ENCODE measurements around the gene TRAPPC8. TPM values are rescaled to one million over a fixed set of nuclear protein-coding genes. Genes with fewer than 3 reads are reported as not detected.

Gene TRAPPC8
- total RNA-seq, 1 donor from 2014 or later, result 36.7 TPM

DNA sequence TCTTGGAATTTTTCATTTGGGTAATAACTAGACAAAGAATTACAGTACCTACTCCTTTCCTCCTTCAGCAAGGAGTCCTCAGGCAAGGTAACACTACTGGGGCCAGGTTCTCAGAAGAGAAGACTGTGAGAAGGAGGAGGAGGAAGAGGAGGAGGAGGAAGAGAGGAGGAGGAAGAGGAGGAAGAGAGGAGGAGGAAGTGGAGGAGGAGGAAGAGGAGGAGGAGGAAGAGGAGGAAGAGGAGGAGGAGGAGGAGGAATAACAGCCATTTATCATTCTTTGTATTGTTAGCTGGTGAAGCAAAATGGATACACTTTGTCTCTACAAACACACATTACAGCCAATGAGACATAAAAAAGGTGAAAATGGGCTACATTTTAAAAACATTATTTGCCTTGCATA is 149.4 kb downstream of the TRAPPC8 start:
- Mint-ChIP-seq H3K36me3 (ENCODE audit: low read depth) (no peaks in the 10 kb centered on the region), H3K27ac (no peak overlapping the region), H3K4me1 (ENCODE audit: low read depth) (no peaks in the 10 kb centered on the region), H3K27me3 (ENCODE audit: insufficient read depth) (peaks cover 7% of the 10 kb centered on the region), H3K9me3 (no peaks in the 10 kb centered on the region), H3K4me3 (no peak overlapping the region)
- intact Hi-C loops (cut with micrococcal nuclease), result no loop called here
- DNase-seq (ENCODE audit: low spot score), result no peak

DNA sequence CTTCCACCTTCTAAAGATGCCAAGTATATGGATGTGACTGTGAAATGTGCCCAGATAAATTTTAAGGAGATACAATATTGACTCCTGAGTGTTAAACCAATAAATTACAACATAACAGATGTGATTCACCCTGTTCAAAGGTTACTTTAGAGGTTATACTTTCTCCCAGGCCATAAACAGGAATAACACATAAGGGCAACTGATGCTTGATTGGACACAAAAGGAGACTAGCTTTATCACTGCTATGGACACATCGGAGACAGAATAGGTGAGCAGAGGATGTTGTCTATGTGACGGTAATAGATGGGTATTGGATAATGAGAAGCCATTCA is 150.4 kb downstream of the TRAPPC8 start:
- H3K9me3 Mint-ChIP-seq, result no peaks in the 10 kb centered on the region
- DNase-seq (ENCODE audit: low spot score), result no peak
- no peaks in the 10 kb centered on the region for H3K4me1 Mint-ChIP-seq (ENCODE audit: low read depth)
- peaks cover 7% of the 10 kb centered on the region for H3K27me3 Mint-ChIP-seq (ENCODE audit: insufficient read depth)
- intact Hi-C loops (cut with micrococcal nuclease), result no loop called here
- H3K4me3 Mint-ChIP-seq, result no peak overlapping the region
- no peak overlapping the region for H3K27ac Mint-ChIP-seq
- H3K36me3 Mint-ChIP-seq (ENCODE audit: low read depth), result no peaks in the 10 kb centered on the region

- no peak for DNase-seq (ENCODE audit: low spot score)
- intact Hi-C loops (cut with micrococcal nuclease), result no loop called here
- Mint-ChIP-seq H3K4me3 (no peak overlapping the region), H3K4me1 (ENCODE audit: low read depth) (no peaks in the 10 kb centered on the region), H3K27me3 (ENCODE audit: insufficient read depth) (peaks cover 3% of the 10 kb centered on the region), H3K9me3 (no peaks in the 10 kb centered on the region), H3K27ac (no peak overlapping the region), H3K36me3 (ENCODE audit: low read depth) (no peaks in the 10 kb centered on the region)
Measured at GRCh38 chr18:31791817-31792579, 150.9 kb downstream of the TRAPPC8 start.

GRCh38 chr18:31789409-31789808 is 153.5 kb downstream of the TRAPPC8 start:
- peaks cover 2% of the 10 kb centered on the region for H3K27me3 Mint-ChIP-seq (ENCODE audit: insufficient read depth)
- H3K9me3 Mint-ChIP-seq, result no peaks in the 10 kb centered on the region
- no peak for DNase-seq (ENCODE audit: low spot score)
- H3K4me3 Mint-ChIP-seq, result no peak overlapping the region
- no peaks in the 10 kb centered on the region for H3K36me3 Mint-ChIP-seq (ENCODE audit: low read depth)
- no peaks in the 10 kb centered on the region for H3K4me1 Mint-ChIP-seq (ENCODE audit: low read depth)
- H3K27ac Mint-ChIP-seq, result no peak overlapping the region
- intact Hi-C loops (cut with micrococcal nuclease), result no loop called here

GRCh38 chr18:31783059-31783458 is 159.9 kb downstream of the TRAPPC8 start:
- DNase-seq (ENCODE audit: low spot score), result no peak
- Mint-ChIP-seq H3K36me3 (ENCODE audit: low read depth) (no peaks in the 10 kb centered on the region), H3K4me3 (no peak overlapping the region), H3K4me1 (ENCODE audit: low read depth) (no peaks in the 10 kb centered on the region), H3K27ac (no peak overlapping the region), H3K9me3 (peaks cover 18% of the 10 kb centered on the region), H3K27me3 (ENCODE audit: insufficient read depth) (peaks cover 2% of the 10 kb centered on the region)
- intact Hi-C loops (cut with micrococcal nuclease), result no loop called here

Other genes with a start within 250 kb of the TRAPPC8 start
- not detected in 2 replicates for gene SLC25A52, start 182.2 kb downstream of the TRAPPC8 start, total RNA-seq
- 32.2 and 34.6 TPM in 2 replicates for gene RNF125, start 75.7 kb upstream of the TRAPPC8 start, total RNA-seq
- gene RNF138, start 148.7 kb upstream of the TRAPPC8 start, total RNA-seq, result 80.5 and 83.0 TPM in 2 replicates
- 0.20 TPM in 1 of 2 replicates, not detected in the other for gene MEP1B, start 246.9 kb upstream of the TRAPPC8 start, total RNA-seq